WTC11 (cell line): ENCODE results near the gene NDUFS4. TPM values are rescaled to one million over a fixed set of nuclear protein-coding genes. Genes with fewer than 3 reads are reported as not detected.

Experiments
- ATAC-seq: fragments of 200-7000 bp; cut with Tn5 transposase; 2 replicates; pipeline ENCODE4 v1.10.0; 2021; ENCODE audit warnings: mild to moderate bottlenecking, moderate library complexity
- CTCF ChIA-PET: fragments of 300-600 bp; sonication (Branson Sonifier 250); formaldehyde crosslinking; loops from one replicate; lab custom pipeline; 2021; ENCODE audit warnings: antibody characterized with exemption; lab: Charles Lee
- POLR2A ChIA-PET: fragments of 350-600 bp; sonication (Branson Sonifier 250); formaldehyde crosslinking; loops from one replicate; lab custom pipeline; 2021; ENCODE audit warnings: antibody characterized with exemption; lab: Charles Lee
- DNase-seq: peaks from one replicate; pipeline ENCODE4 v3.0.0; 2021; ENCODE audit warnings: low spot score
- H3K27ac Mint-ChIP-seq: 2 replicates; pipeline ENCODE4 v1.8.0; 2021; ENCODE audit warnings: mixed read lengths
- H3K27me3 Mint-ChIP-seq: 2 replicates; pipeline ENCODE4 v1.8.0; 2021; ENCODE audit warnings: low read depth, mild to moderate bottlenecking, moderate library complexity, mixed read lengths
- H3K36me3 Mint-ChIP-seq: 2 replicates; pipeline ENCODE4 v1.8.0; 2021; ENCODE audit warnings: mixed read lengths
- H3K4me1 Mint-ChIP-seq: 2 replicates; pipeline ENCODE4 v1.8.0; 2022; ENCODE audit warnings: mixed read lengths
- H3K4me3 Mint-ChIP-seq: 2 replicates; pipeline ENCODE4 v1.8.0; 2021; ENCODE audit warnings: mild to moderate bottlenecking, moderate library complexity, mixed read lengths
- H3K9me3 Mint-ChIP-seq: 2 replicates; pipeline ENCODE4 v1.8.0; 2021; ENCODE audit warnings: mixed read lengths
- ATF1 ChIP-seq: sonication (generic); formaldehyde crosslinking; IDR thresholded peaks from 2 replicates; pipeline ENCODE4 v1.8.1; 2023; ENCODE audit warnings: mild to moderate bottlenecking, moderate library complexity, missing genetic modification reagents
- CREB1 ChIP-seq: sonication (generic); formaldehyde crosslinking; IDR thresholded peaks from 2 replicates; pipeline ENCODE4 v1.8.0; 2023; ENCODE audit warnings: mild to moderate bottlenecking, missing genetic modification reagents
- E2F4 ChIP-seq: sonication (generic); formaldehyde crosslinking; IDR thresholded peaks from 2 replicates; pipeline ENCODE4 v1.8.1; 2022; ENCODE audit warnings: low read depth, mild to moderate bottlenecking, moderate library complexity, missing genetic modification reagents, borderline replicate concordance
- E2F5 ChIP-seq: sonication (generic); formaldehyde crosslinking; IDR thresholded peaks from 2 replicates; pipeline ENCODE4 v1.8.1; 2022; ENCODE audit warnings: mild to moderate bottlenecking, moderate library complexity, missing genetic modification reagents
- ELF4 ChIP-seq: sonication (generic); formaldehyde crosslinking; IDR thresholded peaks from 2 replicates; pipeline ENCODE4 v1.8.1; 2022; ENCODE audit warnings: low read depth, mild to moderate bottlenecking, moderate library complexity, missing genetic modification reagents
- GRHL2 ChIP-seq: fragments of 250-450 bp; sonication (Bioruptor Pico); IDR thresholded peaks from 2 replicates; pipeline ENCODE4 v1.8.0; 2022; ENCODE audit warnings: mild to moderate bottlenecking, moderate library complexity; ENCODE audit not compliant: insufficient replicate concordance, severe bottlenecking
- GTF2I ChIP-seq: fragments of 250-450 bp; sonication (Bioruptor Pico); conservative IDR thresholded peaks from 2 replicates; pipeline ENCODE4 v1.4.0; 2021; ENCODE audit warnings: mild to moderate bottlenecking
- HMGXB4 ChIP-seq: sonication (generic); formaldehyde crosslinking; IDR thresholded peaks from 2 replicates; pipeline ENCODE4 v1.8.1; 2023; ENCODE audit warnings: mild to moderate bottlenecking, moderate library complexity, missing genetic modification reagents
- MXD4 ChIP-seq: fragments of 250-450 bp; sonication (Bioruptor Pico); IDR thresholded peaks from 2 replicates; pipeline ENCODE4 v1.8.0; 2021; ENCODE audit warnings: mild to moderate bottlenecking, moderate library complexity, borderline replicate concordance
- MYBL2 ChIP-seq: sonication (generic); formaldehyde crosslinking; IDR thresholded peaks from 2 replicates; pipeline ENCODE4 v1.8.1; 2023; ENCODE audit warnings: mild to moderate bottlenecking, moderate library complexity, missing genetic modification reagents
- PRDM15 ChIP-seq: sonication (generic); formaldehyde crosslinking; IDR thresholded peaks from 2 replicates; pipeline ENCODE4 v1.8.0; 2022; ENCODE audit warnings: missing genetic modification reagents
- RELA ChIP-seq: sonication (generic); formaldehyde crosslinking; IDR thresholded peaks from 2 replicates; pipeline ENCODE4 v1.8.1; 2022; ENCODE audit warnings: missing genetic modification reagents, mild to moderate bottlenecking, borderline replicate concordance
- USF2 ChIP-seq: sonication (generic); formaldehyde crosslinking; IDR thresholded peaks from 2 replicates; pipeline ENCODE4 v1.8.1; 2023; ENCODE audit warnings: mild to moderate bottlenecking, missing genetic modification reagents, moderate library complexity
- ZNF138 ChIP-seq: sonication (generic); formaldehyde crosslinking; conservative IDR thresholded peaks from 2 replicates; pipeline ENCODE4 v1.8.1; 2022; ENCODE audit warnings: mild to moderate bottlenecking, moderate library complexity, missing genetic modification reagents
- ZNF671 ChIP-seq: fragments of 250-450 bp; sonication (Bioruptor Pico); IDR thresholded peaks from 2 replicates; pipeline ENCODE4 v1.8.0; 2021; ENCODE audit warnings: mild to moderate bottlenecking
- total RNA-seq: library from RNA; stranded (reverse); gene quantifications from 3 replicates; pipeline ENCODE4 v1.2.3, GENCODE V29; 2021
- TF ChIP-seq, protein P1 (sequence below): sonication (generic); formaldehyde crosslinking; IDR thresholded peaks from 2 replicates; pipeline ENCODE4 v1.8.0; 2023; ENCODE audit warnings: mild to moderate bottlenecking, missing genetic modification reagents
- TF ChIP-seq, protein P2 (sequence below): fragments of 250-450 bp; sonication (Bioruptor Pico); IDR thresholded peaks from 2 replicates; pipeline ENCODE4 v1.9.0; 2021; ENCODE audit warnings: moderate library complexity, mild to moderate bottlenecking, inconsistent platforms, borderline replicate concordance

NDUFS4 gene
- total RNA-seq, 1 experiment from 2014 or later = 68.5 TPM

DNA sequence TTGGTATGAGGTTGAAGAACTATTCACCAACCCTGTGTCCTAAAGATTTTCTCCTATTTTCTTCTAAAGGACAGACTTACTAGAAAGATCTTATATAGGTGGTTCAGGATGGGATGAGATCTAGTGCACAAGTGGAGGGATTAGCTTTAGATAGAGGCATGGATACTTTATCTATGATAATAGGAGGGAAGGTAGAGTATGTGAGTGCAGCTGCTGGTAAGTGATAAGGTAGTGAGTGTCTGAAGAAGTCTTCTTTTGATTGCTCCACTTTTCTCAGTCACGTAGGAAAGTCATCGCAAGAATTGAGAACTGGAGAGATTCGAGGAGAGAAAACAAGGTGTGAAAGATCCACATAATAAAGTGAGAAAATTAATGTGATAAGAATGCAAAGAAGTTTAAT is 6.0 kb upstream of the NDUFS4 start (continued):
- TF ChIP-seq, protein P1, sequence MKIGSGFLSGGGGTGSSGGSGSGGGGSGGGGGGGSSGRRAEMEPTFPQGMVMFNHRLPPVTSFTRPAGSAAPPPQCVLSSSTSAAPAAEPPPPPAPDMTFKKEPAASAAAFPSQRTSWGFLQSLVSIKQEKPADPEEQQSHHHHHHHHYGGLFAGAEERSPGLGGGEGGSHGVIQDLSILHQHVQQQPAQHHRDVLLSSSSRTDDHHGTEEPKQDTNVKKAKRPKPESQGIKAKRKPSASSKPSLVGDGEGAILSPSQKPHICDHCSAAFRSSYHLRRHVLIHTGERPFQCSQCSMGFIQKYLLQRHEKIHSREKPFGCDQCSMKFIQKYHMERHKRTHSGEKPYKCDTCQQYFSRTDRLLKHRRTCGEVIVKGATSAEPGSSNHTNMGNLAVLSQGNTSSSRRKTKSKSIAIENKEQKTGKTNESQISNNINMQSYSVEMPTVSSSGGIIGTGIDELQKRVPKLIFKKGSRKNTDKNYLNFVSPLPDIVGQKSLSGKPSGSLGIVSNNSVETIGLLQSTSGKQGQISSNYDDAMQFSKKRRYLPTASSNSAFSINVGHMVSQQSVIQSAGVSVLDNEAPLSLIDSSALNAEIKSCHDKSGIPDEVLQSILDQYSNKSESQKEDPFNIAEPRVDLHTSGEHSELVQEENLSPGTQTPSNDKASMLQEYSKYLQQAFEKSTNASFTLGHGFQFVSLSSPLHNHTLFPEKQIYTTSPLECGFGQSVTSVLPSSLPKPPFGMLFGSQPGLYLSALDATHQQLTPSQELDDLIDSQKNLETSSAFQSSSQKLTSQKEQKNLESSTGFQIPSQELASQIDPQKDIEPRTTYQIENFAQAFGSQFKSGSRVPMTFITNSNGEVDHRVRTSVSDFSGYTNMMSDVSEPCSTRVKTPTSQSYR = no peak
- TF ChIP-seq GTF2I (CRISPR knock-in tag) (no peak), RELA (CRISPR knock-in tag) (no peak), USF2 (no peak), E2F4 (CRISPR knock-in tag) (no peak), ATF1 (CRISPR knock-in tag) (no peak)
- TF ChIP-seq, all 79 proteins: peak for 0

- CTCF ChIA-PET = no interaction called here
- H3K4me1 Mint-ChIP-seq = peaks cover 9% of the 10 kb centered on the region; the same call in 1 of the 2 replicates
- 0 out of 2 replicates have a peak, but pooled peaks have one; percentile 20 for TF ChIP-seq USF2
- no peak for TF ChIP-seq MYBL2 (CRISPR knock-in tag)
These were observed 5.3 kb upstream of the NDUFS4 start for GRCh38 chr5:53555160-53555559.

GRCh38 chr5:53556001-53556400 is 4.4 kb upstream of the NDUFS4 start:
- CTCF ChIA-PET = no interaction called here
- DNase-seq = no peak
- Mint-ChIP-seq H3K4me1 (peaks cover 14% of the 10 kb centered on the region), H3K27ac (no peak overlapping the region), H3K4me3 (no peak overlapping the region), H3K9me3 (peaks cover 17% of the 10 kb centered on the region), H3K36me3 (peaks cover 14% of the 10 kb centered on the region), H3K27me3 (no peaks in the 10 kb centered on the region; the same call in 1 of the 2 replicates)
- no peak for ATAC-seq
- POLR2A ChIA-PET = no interaction called here
- TF ChIP-seq ZNF671 (no peak), HMGXB4 (CRISPR knock-in tag) (no peak), ZNF138 (CRISPR knock-in tag) (no peak), E2F5 (CRISPR knock-in tag) (no peak), PRDM15 (CRISPR knock-in tag) (no peak), E2F4 (CRISPR knock-in tag) (no peak), ELF4 (CRISPR knock-in tag) (no peak), MXD4 (CRISPR knock-in tag) (no peak), GRHL2 (no peak), CREB1 (CRISPR knock-in tag) (no peak)
- TF ChIP-seq, protein P2, sequence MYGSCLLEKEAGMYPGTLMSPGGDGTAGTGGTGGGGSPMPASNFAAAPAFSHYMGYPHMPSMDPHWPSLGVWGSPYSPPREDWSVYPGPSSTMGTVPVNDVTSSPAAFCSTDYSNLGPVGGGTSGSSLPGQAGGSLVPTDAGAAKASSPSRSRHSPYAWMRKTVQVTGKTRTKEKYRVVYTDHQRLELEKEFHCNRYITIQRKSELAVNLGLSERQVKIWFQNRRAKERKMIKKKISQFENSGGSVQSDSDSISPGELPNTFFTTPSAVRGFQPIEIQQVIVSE (CRISPR knock-in tag) = no peak

More at GRCh38 chr5:53555160-53555559, 5.3 kb upstream of the NDUFS4 start:
- POLR2A ChIA-PET = no interaction called here
- Mint-ChIP-seq H3K27me3 (no peaks in the 10 kb centered on the region; the same call in 1 of the 2 replicates), H3K4me3 (no peak overlapping the region), H3K36me3 (peaks cover 14% of the 10 kb centered on the region), H3K9me3 (peaks cover 17% of the 10 kb centered on the region), H3K27ac (no peak overlapping the region)
- DNase-seq (no peak), ATAC-seq (no peak)
